H1 (cell line): ENCODE measurements around the gene ZBTB7B. TPM values are rescaled to one million over a fixed set of nuclear protein-coding genes. Genes with fewer than 3 reads are reported as not detected.

Experiments used
- EP300 ChIP-seq, 2 experiments: IDR thresholded peaks; 1 replicate in 1 of 2; 2 replicates in 1 of 2; pipeline ENCODE4 v1.6.1; 2011 to 2012; ENCODE audit warnings: low read depth in 2 of 2, low read length in 2 of 2, mild to moderate bottlenecking in 2 of 2, borderline replicate concordance in 1 of 2, inconsistent platforms in 1 of 2, moderate library complexity in 1 of 2
- polyA plus RNA-seq, 7 experiments: library from polyadenylated mRNA; depleted of rRNA in 3 of 7; stranded (reverse) in 5 of 7; unstranded in 2 of 7; fragments of >200 nt in 5 of 7; fragments of 200-250 nt in 2 of 7; gene quantifications; 1 replicate in 5 of 7; 2 replicates in 1 of 7; 4 replicates in 1 of 7; pipeline versions ENCODE4 v1.2.1 to v1.2.3, GENCODE V29; 2011 to 2013; ENCODE audit warnings: missing spikeins in 2 of 7, mixed read lengths in 2 of 7
- total RNA-seq: library from RNA; stranded (reverse); fragmentation: NEBNext Ultra II Directional; extraction: Animal tissue kit (Norgen Biotek cat#: 25700); gene quantifications from 2 replicates; pipeline ENCODE4 v1.2.1, GENCODE V29; 2021
- TF ChIP-seq, protein P1 (sequence below): IDR thresholded peaks from 2 replicates; pipeline ENCODE4 v1.6.1; 2012; ENCODE audit warnings: inconsistent platforms

ZBTB7B gene
- total and polyA plus RNA-seq, 2 of the 8 experiments (the other 6 are each of a cell fraction or from before 2014, with no cell fraction given), result 24.5 to 36.9 TPM

DNA sequence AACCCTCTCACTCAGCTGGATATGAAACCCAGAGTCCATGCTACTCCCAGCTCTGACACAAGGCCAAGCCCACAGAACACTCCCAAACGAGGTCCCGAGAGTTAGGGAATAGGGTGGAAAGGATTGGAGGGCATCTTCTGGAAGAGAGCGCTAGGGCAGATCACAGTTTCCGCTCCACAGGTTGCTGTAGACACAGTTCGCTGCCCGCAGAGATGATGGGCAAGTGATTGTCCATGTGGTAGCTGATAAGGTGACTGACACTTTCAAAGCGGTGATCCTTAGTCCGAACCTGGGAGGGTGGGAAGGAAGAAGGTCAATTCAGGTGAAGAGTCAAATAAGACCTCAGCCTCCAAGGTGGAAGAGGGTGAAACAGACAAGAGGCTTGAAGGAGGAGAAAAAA, 39.0 kb upstream of the ZBTB7B start (continued):
- no peak for TF ChIP-seq EP300 (IDR thresholded peaks at IDR 0.05; ENCODE audit: borderline replicate concordance in 1 of 2, low read depth in 2 of 2, low read length in 2 of 2)
- TF ChIP-seq, protein P1, sequence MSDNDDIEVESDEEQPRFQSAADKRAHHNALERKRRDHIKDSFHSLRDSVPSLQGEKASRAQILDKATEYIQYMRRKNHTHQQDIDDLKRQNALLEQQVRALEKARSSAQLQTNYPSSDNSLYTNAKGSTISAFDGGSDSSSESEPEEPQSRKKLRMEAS, result no peak
- TF ChIP-seq, all 59 proteins: peak for 0
